ENCODE measurements around the gene EXOC6B.
"Not testable (repeated sequence)": the region's sequence is repeated elsewhere in the genome, so short reads cannot be mapped to it uniquely, and the experiment has no call there.

EXOC6B gene

DNA sequence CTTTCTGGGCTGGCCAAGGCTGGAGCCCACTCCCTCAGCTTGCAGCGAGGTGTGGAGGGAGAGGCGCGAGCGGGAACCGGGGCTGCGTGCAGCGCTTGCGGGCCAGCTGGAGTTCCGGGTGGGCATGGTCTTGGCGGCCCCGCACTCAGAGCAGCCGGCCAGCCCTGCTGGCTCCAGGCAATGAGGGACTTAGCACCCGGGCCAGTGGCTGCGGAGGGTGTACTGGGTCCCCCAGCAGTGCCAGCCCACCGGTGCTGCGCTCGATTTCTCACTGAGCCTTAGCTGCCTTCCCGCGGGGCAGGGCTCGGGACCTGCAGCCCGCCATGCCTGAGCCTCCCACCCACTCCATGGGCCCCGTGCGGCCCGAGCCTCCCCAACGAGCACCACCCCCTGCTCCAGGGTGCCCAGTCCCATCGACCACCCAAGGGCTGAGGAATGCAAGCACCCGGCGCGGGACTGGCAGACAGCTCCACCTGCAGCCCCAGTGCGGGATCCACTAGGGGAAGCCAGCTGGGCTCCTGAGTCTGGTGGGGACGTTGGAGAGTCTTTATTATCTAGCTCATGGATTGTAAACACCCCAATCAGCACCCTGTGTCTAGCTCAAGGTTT is 404.0 kb downstream of the EXOC6B start:
- DNase-seq = not testable (repeated sequence)

DNA sequence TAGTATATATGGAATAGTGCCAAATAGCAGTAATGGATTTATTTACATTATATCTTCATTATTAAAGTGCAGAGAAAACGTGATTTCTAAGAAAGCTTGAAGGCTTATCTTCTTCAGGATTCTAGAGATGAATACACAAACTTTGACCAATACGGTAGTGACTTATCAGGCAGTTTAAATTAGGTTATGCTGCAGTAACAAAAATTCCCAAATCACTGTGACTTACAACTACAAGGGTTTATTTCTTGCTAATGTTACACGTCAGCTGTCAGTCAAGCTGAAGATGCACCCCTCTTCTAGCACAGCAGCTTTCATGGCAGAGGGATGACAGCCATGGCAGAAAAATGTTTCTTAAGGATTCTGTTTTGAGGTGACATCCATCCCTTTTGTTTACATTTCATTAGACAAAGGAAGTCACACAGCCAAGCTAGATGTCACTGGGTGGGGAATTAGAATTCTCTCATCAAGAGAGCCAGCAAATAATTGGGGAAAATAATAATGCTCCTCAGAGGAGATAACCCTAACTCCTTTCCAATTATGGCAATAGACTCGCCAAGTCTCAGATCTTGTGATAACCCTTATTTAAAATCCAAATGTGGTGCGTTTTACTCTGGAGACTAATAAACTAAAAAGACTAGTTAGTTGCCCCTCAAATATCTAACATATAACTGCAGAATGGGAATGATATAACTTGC is 409.9 kb downstream of the EXOC6B start:
- no peak for DNase-seq

DNA sequence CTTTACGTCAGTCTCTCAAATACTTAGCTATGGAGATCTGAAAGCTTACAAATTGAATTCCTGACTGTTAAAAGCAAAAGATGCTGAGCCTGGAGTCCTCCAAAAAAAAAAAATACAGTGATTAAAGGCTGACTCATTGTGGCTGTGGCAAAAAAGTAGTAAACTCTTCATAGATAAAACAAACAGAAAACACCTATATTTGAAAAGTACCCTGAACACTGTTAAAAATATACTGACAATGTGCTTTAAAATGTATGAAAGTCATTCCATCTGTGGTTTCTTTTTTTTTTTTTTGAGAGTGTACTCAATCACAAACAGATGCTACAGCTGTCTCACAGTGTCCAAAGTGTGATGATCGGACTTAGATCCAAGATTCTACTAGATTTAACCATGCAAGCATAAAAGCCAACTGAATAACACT is 410.6 kb downstream of the EXOC6B start:
- no peak for DNase-seq

DNA sequence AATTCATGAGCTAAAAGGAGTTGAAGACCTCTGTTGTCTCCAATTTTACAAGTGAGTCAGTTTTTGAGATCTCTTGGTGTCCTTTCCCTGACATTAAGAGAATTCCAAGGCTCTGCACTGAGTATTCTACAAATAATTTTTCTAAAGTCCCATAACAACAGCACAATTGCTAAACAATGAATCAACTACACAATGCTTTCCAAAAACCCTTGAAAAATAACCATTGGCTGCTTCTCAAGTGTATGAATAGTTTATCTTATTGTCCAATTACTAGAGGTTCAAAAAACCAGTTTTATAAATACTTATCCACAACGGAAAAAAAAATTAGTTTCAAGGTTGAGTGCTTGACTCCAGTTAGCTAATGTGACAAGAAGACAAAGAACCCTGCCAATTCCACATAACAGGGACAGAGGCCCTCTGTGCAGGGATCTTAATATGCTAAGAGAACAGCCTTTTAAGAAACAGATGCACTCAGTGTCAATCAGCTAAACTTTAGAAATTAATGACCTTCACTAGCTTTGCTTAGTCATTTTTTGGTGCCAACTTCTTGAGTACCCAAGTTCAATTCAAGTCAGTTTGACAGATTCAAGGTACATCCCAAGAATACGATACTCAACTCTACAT is 411.6 kb downstream of the EXOC6B start:
- no peak for DNase-seq

DNA sequence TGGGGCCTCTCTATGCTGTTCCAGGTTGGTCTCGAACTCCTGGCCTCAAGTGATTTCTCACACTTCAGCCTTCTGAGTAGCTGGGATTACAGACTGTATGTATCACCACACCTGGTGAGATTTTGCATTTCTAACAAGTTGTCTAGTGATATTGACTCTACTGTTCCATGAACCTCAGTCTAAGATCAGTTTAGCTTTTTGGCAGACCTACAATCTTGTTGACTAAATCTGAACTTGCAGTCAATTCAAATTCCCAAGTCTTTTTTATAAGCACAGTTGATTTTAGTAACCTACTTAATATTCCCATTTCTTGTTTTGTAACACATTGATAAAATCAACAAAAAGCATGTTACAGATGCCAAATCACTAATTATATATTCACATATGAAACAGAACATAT is 412.1 kb downstream of the EXOC6B start:
- no peak for DNase-seq

DNA sequence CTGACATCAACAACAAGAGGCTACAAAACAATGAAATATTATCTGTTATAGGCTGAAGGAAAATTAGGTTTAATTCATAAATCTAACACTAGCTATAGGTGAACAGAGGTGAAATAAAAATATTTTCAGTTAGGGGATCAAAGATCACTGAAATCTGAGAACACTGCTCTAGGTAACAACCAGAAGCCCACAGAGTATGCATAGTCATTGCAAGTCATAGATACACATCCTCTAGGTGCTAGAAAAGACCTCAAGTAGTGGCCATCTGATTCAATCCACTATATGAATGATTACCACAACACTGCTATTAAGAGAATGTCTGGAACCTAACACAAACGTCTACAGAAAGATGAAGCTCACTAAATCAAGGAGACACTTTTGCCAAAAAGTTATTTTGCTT is 413.6 kb downstream of the EXOC6B start:
- DNase-seq = no peak

DNA sequence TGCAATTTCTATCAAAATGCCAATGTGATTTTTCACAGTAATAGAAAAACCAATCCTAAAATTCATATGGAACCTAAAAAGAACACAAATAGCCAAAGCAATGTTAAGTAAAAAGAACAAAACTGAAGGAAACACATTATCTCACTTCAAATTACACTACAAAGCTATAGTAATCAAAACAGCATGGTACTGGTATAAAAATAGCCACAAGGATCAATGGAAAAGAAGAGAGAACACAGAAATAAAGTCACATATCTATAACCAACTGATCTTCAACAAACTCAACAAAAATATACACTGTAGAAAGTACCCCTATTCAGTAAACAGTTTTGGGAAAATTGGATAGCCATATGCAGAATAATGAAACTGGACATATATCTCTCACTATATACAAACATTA is 426.0 kb downstream of the EXOC6B start:
- no peak for DNase-seq

DNA sequence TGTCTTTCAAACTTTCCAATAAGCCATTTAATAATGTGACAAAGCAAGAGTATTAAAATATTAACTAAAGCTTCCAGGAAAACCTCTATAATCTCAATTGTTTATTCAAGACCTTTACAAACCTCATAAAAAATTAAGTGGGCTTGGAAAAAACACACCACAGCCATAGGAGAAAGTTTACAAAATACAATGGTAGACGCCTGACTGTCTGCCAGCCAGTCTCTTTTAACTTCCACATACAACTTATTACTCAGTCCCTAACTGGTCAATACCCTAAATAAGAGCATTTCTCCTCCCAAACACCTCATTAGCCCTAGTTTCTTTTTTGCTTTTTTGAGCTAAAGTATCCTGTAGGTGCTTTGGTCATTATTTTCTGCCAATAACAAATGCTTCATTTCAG is 430.7 kb downstream of the EXOC6B start:
- no peak for DNase-seq

DNA sequence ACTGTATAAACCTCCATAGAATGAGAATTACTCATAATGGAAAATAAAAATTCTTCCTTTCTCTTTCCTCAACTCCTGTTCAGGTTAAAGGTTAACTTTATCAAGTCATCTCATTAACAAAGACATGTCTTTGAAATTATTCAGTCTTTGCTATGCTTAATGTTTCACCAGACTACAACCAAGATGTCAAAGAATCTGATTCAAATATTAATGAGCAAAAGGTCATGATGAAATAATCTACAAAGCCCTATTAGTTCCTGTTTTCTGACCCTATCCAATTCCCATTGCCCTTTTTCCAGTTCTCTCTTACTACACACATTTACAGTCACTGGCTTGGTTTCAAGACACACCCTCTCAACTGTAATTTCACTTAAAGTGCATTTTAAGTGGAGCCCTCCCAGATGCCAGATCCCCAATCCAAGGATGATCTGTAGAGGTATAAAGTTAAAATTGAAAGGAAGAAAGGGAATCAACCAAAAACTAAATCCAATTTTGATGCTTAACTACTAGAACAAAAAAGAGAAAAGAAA is 431.2 kb downstream of the EXOC6B start:
- no peak for DNase-seq

DNA sequence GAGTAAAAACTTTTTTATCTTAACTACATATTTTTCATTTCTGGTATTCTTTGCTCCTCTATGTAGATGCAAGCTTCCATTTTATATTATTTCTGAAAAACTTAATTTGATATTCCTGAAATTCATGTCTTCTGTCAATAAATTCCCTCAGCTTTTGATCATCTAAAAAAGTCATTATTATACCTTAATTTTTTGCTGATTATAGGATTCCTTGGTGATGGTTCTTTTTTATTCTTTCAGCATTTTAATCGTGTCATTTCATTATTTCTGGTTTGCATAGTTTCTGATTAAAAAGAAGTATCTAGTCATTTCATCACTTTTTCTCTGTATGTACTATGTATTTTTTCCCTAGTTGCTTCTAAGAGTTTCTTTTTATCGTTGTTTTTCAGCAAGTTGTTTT is 436.4 kb downstream of the EXOC6B start:
- DNase-seq = no peak

DNA sequence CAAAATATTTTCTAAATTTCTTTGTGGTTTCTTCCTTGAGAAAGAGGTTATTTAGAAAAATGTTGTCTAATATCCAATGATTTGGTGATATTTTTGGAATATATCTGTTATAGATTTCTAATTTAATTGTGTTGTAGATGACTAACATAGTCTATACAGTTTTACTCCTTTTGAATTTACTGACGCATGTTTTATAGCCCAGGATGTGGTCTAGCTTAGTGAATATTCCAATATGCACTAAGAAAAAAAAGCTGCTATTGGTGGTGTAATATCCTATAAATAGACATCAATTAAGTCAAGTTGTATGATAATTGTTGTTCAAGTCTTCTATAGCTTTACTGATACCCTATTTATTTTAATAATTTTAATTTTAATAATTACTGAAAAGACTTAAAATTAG is 437.6 kb downstream of the EXOC6B start:
- no peak for DNase-seq

DNA sequence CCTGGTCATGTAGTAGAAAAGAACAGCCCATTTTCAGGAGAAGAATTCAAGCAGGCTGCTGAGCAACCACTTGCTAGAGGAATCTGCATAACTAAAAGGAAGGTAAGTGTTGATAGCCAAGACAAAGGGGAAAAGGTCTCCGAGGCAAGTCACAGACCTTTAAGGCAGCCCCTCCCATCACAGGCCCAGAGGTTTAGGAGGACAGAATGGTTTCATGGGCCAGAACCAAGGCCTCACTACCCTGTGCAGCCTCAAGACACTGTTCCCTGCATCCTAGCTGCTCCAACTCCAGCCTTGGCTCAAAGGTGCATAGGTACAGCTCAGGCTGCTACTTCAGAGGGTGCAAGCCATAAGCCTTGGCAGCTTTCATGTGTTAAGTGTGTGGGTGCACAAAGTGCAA is 439.5 kb downstream of the EXOC6B start:
- DNase-seq = no peak

DNA sequence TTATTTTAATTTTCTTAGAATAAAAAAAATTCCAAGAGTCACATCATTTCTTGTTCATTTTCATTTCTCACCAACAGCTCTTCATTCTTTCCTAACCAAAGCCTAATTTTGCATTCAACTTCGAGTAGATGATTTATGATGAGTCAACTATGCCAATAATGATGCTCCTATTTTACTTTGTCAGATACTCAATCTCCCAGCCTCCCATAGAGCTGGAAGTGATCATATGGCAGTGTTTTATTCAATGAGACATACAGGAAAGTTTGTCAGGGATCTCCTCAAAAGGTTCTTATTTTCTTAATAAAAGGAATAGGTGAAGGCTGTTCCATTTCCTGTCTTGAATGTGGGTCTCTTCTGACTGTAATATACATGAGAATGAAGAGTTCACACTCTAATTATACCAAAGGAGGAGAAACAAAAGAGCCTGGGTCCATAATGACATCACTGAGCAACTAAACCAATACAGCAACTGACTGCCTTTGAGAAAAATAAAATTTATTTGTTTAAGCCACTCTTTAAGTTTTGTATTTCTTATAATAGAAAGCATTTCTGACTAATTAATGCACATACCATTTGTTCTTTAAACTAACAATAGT is 447.0 kb downstream of the EXOC6B start:
- DNase-seq = no peak

DNA sequence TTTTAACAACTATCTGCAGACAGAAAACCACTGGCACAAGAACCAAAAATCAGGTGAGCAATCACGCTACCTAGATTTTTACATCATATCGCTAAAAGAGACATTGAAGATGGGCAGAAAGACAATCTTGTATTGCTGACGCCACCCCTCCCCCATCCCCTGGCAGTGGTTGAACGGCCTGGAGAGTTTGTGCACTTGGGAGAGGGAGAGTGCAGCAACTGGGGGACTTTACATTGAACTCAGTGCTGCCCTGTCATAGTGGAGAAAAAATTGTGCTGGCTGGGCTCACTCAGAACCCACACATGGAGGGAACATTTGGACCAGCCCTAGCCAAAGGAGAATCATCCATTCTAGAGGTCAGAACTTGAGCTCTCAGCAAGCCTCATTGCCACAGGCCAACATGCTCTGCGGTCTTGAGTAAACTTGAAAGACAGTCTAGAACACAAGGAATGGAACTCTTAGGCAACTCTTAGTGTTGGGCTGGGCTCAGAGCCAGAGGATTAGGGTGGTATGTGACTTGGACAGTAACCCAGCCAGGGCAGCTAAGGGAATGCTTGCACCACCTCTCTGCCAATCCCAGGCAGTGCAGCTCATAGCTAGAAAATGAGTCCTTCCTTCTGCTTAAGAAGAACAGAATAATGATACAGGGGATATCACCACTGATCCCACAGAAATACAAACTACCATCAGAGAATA is 458.2 kb downstream of the EXOC6B start:
- no peak for DNase-seq

DNA sequence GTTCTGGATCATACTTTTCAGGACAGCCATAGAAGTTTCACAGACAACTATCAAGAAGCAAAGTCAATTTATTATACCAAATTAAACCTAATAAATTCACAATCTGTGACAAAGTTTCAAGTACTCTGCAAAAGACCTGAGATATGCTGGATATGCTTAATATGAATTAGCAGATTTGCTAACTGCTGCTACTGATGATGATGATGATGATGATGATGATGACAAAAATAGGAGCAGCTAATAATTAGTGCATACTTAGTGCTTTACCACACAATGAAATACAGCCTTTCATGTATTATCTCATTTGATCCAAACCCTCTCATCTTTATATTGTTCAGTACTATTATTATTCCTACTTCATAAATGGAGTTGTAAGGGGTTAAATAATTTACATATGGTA is 462.4 kb downstream of the EXOC6B start:
- DNase-seq = no peak

DNA sequence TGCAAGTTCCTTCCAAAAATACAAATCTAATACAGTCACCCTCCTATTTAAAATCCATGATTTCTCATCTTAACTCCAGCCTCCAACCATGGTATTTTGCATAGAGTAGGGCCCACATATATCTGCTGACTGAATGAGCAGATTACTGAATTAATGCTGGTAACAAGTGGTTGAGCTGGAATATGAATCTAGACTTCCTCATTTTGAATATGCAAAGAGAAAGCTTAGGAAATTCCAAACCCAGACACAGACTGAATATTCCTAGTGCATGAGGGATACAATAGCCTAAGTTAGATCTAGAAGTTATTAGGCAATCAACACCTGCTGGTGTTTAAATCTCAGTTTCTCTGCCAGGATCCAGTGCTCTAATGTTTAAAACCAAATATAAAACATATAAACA is 463.1 kb downstream of the EXOC6B start:
- no peak for DNase-seq

DNA sequence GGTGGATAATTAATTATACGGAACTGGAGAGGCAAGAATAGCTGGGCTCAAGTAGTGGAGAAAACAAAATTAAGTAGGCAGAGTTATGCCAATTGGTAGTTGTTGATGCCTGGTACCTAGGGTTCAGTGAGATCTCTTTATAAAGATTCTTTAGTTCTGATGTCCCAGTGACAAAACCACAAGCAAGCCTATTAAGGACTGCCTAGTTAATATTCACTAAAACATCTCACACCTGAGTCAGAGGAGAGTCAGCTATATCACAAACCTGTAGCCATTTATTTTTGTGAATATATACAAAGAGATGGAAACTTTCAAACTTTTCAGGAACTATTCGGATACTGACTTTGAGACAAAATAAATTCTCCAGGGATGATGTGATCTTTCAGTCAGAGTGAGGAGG is 464.3 kb downstream of the EXOC6B start:
- no peak for DNase-seq

DNA sequence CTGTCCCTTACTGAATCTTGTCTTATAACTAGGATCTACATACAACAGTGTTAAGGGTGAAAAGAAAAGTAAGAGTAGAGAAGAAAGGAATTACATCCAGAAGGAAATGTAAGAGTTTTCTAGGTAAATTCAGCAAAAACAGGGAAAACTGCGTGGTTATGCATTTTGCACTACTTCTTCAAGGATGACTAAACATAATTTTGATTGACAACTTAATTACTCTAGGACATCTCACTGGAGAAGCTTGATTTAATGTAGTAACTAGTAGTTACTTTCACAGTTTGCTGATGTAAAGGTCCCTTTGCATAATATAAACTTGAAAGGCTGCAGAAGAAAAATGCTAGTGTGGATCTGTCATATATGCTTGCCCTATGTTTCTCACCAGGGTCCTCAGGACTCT is 464.8 kb downstream of the EXOC6B start:
- no peak for DNase-seq

DNA sequence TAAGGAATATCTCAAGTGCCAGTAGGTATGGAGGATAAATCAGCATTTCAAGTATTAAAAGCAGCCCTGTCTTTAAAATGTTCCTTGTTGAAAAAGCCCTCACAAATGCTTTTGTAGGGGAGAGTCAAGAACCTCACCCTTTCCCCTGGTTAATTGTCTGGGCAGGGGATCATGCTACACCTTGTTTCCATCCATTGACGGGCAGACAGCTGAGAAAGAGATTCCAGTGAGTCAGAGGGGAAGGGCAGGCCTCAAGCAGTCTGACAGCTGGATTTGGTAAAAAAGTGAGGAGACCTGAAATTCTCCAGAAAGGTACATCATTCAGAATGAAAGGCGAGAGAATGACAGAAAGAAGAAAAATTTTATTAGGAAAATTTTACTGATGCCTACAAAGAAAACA is 475.0 kb downstream of the EXOC6B start:
- no peak for DNase-seq

DNA sequence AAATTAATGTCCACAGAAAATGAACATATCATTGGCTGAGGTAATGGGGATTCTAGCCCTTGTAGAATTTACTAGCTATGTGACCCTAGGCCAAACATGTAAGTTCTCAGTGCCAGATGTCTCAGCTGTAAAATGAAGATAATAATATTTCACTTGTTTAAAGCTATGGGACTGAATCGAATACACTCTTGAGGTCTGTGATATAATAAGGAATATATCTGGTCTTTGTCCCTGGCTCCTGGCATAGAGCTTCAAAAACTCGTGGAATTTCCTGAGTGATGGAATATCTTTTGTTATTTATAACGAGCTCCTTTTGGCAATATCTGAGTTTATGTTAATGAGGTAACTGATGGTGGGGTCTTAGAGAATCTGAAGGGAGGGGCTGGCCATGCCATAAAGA is 476.8 kb downstream of the EXOC6B start:
- no peak for DNase-seq

DNA sequence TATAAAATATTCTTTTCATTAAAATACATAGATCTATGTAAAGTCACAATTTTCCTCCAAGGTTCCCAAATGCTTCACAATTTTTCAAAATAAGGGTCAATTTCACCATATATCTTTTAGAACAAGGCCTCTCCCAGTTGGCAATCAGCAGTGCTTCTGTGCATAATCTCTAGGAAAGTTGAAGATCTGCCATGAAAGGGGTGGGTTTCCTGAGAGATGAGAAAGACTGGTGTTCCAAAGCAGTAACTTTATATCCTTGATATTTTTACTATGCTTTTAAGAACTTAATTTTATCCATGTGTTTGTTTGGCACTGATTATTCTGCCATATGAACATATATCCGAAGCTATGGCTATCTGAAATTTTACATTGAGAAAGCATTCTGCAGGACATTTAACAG is 478.8 kb downstream of the EXOC6B start:
- no peak for DNase-seq

DNA sequence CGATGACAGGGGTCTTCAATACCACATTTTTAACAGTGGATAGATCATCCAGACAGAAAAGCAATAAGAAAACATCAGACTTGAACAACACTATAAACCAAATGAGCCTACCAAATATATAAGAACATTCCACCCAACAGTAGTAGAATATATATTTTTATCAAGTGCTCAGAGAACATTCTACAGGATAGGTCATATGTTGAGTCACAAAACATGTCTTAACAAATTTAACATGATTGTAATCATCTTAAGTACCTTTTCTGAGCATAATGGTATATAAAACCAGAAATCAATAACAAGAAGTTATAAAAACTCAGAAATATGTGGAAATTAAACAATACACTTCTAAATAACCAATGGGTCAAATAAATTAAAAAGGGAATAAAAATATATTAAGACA is 484.2 kb downstream of the EXOC6B start:
- DNase-seq = no peak

DNA sequence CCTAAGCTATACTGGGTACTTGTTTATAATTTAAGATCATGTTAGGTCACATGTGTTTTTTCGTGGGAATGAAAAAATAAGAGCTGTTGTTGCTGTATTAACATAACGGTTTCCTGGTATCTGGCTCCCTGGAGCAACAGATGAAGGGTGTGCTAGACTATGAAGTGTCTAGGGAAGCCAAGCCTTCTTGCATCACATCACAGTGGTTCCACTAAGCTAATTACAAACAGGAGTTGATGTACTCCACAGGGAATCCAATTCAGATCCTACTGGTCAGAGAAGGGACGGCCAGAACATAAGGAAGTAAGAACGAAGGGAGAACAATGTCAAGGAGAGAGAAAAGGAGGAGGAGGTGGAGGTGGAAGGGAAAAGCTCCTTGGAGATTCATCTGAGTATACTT is 485.2 kb downstream of the EXOC6B start:
- DNase-seq = no peak

Measured in bone marrow (tissue), 2 donors.